Right lobe of liver (tissue), 6 donors: Measurements from ENCODE around the gene SF3A1. TPM values are rescaled to one million over a fixed set of nuclear protein-coding genes. Genes with fewer than 3 reads are reported as not detected.

Experiments used
- ATAC-seq, 4 donors: fragments of 200-7000 bp; cut with Tn5 transposase; one replicate each; pipeline ENCODE4 v1.9.1; 2020; ENCODE audit warnings: mild to moderate bottlenecking in 4 of 4, moderate library complexity in 4 of 4
- DNase-seq, 3 donors: peaks; one replicate each; pipeline ENCODE4 v3.0.0-alpha.2; 2020
- H3K27ac ChIP-seq, 3 donors: fragments of 200-600 bp; one replicate each; pipeline ENCODE4 v1.8.0; 2022
- H3K27me3 ChIP-seq, 2 donors: fragments of 200-600 bp; one replicate each; pipeline ENCODE4 v1.8.0; 2022
- H3K36me3 ChIP-seq, 4 donors: fragments of 200-600 bp; sonication (generic) in 1 of 4; one replicate each; pipeline versions ENCODE4 v1.5.1 to v1.8.0; 2017 to 2022; ENCODE audit warnings: control low read depth in 1 of 4
- H3K4me1 ChIP-seq, 4 donors: fragments of 200-600 bp; sonication (generic) in 1 of 4; one replicate each; pipeline versions ENCODE4 v1.5.1 to v1.8.0; 2017 to 2022; ENCODE audit warnings: control low read depth in 1 of 4
- H3K4me3 ChIP-seq, 3 donors: fragments of 200-600 bp; one replicate each; pipeline ENCODE4 v1.8.0; 2022
- H3K9me3 ChIP-seq, 4 donors: fragments of 200-600 bp; sonication (generic) in 1 of 4; one replicate each; pipeline versions ENCODE4 v1.5.1 to v1.8.0; 2017 to 2022; ENCODE audit warnings: control low read depth in 1 of 4
- CTCF ChIP-seq, 4 donors: fragments of 200-600 bp in 3 of 4; fragments of 450-650 bp in 1 of 4; IDR thresholded peaks; one replicate each; pipeline versions ENCODE4 v1.5.1 to v1.8.0; 2016 to 2022; ENCODE audit warnings: antibody characterized with exemption in 4 of 4, mild to moderate bottlenecking in 2 of 4
- POLR2A ChIP-seq: fragments of 450-650 bp; IDR thresholded peaks from one replicate; pipeline ENCODE4 v1.6.1; 2017; ENCODE audit warnings: antibody characterized with exemption, mild to moderate bottlenecking
- WGBS: methylation state at CpG from one replicate; pipeline ENCODE4 v1.1.6; 2018; ENCODE audit warnings: low coverage, low lambda C conversion rate; ENCODE audit not compliant: insufficient coverage; ENCODE audit errors: missing lambda C conversion rate; 5-methylcytosine and 5-hydroxymethylcytosine counted together
- intact Hi-C, 2 donors: fragments of 100-400 bp; cut with DNase I; formaldehyde crosslinking; loops; one replicate each; pipeline versions ENCODE4 v1.11.2 to v1.14.1; 2022
- total RNA-seq, 6 experiments: library from RNA; depleted of rRNA in 2 of 6; stranded (reverse); fragments of >200 nt in 2 of 6; fragmentation: NEBNext Ultra II Directional in 3 of 6; extraction: Animal tissue kit (Norgen Biotek cat#: 25700) in 3 of 6; gene quantifications; one replicate each; pipeline versions ENCODE4 v1.1.0 to v1.2.4, GENCODE V29; 2016 to 2023
- donor health status: DM: no; HTN: yes; CAD: no.
- donor health status: DM: no; HTN: no; CAD: no.
- donor health status: DM: no; HTN: no; CAD: no.
- donor health status: DM: no; HTN: yes; CAD: no.
- donor health status: DM: no; HTN: yes; CAD: no.

The SF3A1 gene
- total RNA-seq, 6 experiments from 2014 or later, result 42.6 to 72.8 (median 66.5) TPM

DNA sequence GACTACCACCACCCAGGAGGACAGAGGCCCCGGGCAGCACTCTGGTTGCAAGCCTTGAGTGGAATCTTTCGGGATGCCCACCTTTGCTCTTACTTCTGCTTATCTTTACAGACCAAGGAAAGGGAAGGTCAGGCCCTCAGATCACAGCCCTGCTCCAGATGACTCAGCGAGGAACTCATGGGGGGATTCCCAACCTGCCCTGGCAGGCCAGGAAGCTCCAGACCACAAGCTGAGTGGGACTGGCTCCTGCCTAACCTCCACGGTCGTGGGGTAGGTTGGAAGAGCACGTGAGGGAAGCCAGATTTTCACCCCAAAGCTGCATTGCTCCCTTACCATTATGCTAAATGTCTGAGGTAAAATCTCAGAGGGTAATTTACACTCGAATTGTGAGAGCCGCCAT is 41.8 kb downstream of the SF3A1 start:
- Histone ChIP-seq H3K27me3 (no peaks in the 10 kb centered on the region), H3K36me3 (no peaks in the 10 kb centered on the region), H3K9me3 (no peaks in the 10 kb centered on the region), H3K27ac (no peak overlapping the region), H3K4me1 (peaks cover 2 to 76% (median 31%) of the 10 kb centered on the region in 4 donors), H3K4me3 (no peak overlapping the region)
- DNase-seq (no peak), ATAC-seq (no peak)
- no peak for TF ChIP-seq POLR2A
- no peak for TF ChIP-seq CTCF (IDR thresholded peaks at IDR 0.05)
- WGBS, result 51% methylated on average over 3 of the region's 8 CpGs
- intact Hi-C loops, result no loop called here

DNA sequence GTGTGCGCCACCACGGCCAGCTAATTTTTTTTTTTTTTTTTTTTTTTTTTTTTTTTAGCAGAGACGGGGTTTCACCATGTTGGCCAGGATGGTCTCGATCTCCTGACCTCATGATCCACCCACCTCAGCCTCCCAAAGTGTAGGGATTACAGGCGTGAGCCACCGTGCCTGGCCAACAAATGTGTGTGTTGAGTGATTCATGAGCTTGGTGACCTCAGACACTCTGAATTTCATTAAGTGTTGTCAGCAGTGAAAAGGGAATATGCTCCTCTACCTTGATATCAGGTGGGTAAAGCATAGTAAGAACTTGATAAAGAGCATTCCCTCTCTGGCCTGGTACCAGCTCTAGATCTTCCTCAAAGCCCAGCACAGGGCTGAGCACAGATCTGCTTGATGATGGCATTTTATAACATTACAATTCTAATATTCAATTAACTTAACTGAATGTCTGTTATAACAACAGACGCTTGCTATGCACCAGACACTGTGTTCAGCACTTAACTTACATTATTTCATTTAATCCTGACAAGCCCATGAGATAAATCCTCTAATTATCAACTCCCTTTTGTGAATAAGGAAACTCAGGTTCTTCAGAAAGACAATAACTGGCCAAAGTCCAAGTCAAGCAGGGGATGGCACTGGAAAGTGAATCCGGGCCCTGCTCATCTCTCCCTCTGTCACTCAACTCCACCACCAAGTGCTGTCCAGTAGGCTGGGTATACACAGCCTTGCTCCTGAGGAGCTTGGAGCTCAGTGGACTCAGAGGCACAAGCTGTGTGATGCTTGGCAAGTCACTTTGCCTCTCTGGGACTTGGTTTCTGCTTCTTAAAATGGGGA is 42.9 kb downstream of the SF3A1 start:
- 49% methylated on average over 4 of the region's 8 CpGs for WGBS
- H3K27me3 ChIP-seq, result no peaks in the 10 kb centered on the region
- H3K27ac ChIP-seq, result no peak overlapping the region
- ATAC-seq (no peak), DNase-seq (no peak)
- H3K4me3 ChIP-seq, result no peak overlapping the region
- peaks cover 2 to 76% (median 32%) of the 10 kb centered on the region in 4 donors for H3K4me1 ChIP-seq
- H3K36me3 ChIP-seq, result no peaks in the 10 kb centered on the region
- H3K9me3 ChIP-seq, result no peaks in the 10 kb centered on the region
- intact Hi-C loops, result no loop called here
- TF ChIP-seq CTCF (IDR thresholded peaks at IDR 0.05) (no peak), POLR2A (no peak)

DNA sequence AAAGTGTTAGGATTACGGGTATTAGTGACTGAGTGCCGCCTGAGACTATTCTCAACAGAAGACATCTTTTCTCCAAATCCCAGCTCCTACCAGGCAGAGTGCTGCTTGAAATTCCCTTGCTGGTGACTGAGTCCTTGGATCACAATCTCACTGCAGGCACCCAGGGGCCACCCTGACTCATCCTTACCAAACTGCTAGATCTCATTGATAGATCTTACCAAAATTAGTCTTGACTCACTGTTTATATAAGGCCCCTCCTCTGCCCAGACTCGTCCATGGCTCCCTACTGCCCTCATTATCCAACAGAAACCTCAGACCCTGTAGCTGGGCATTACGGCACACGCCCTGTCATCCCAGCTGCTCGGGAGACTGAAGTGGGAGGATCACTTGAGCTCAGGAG is 44.6 kb downstream of the SF3A1 start:
- H3K4me3 ChIP-seq, result no peak overlapping the region

More for the DNA sequence above, 44.6 kb downstream of the SF3A1 start:
- peaks cover 2 to 72% (median 25%) of the 10 kb centered on the region in 4 donors for H3K4me1 ChIP-seq
- peak in 1 of 4 donors; percentile 5 for ATAC-seq
- H3K27me3 ChIP-seq, result no peaks in the 10 kb centered on the region
- peak overlapping the region in 2 of 3 donors; percentile 47 to 82 for H3K27ac ChIP-seq
- TF ChIP-seq CTCF (IDR thresholded peaks at IDR 0.05), result no peak
- no peak for TF ChIP-seq POLR2A
- 72% methylated on average over 4 of the region's 6 CpGs for WGBS
- H3K36me3 ChIP-seq, result no peaks in the 10 kb centered on the region
- intact Hi-C loops, result no loop called here
- no peak for DNase-seq
- no peaks in the 10 kb centered on the region for H3K9me3 ChIP-seq
